Ishikawa (cell line): ENCODE measurements around the gene HIPK1.

Experiments
- CEBPB ChIP-seq: IDR thresholded peaks from 2 replicates; pipeline ENCODE4 v1.6.1; 2012
- EP300 ChIP-seq: IDR thresholded peaks from 2 replicates; pipeline ENCODE4 v1.6.1; 2012; ENCODE audit warnings: borderline replicate concordance
- NFIC ChIP-seq: IDR thresholded peaks from 2 replicates; pipeline ENCODE4 v1.6.1; 2012
- TAF1 ChIP-seq: IDR thresholded peaks from 2 replicates; pipeline ENCODE4 v1.6.1; 2012; ENCODE audit warnings: low read depth, mild to moderate bottlenecking
- TEAD4 ChIP-seq: IDR thresholded peaks from 2 replicates; pipeline ENCODE4 v1.6.1; 2012
- YY1 ChIP-seq: IDR thresholded peaks from 2 replicates; pipeline ENCODE4 v1.6.1; 2012; ENCODE audit warnings: low read depth
- ZBTB7A ChIP-seq: IDR thresholded peaks from 2 replicates; pipeline ENCODE4 v1.6.1; 2012; ENCODE audit warnings: low read depth
- TF ChIP-seq, protein P1 (sequence below): IDR thresholded peaks from 2 replicates; pipeline ENCODE4 v1.6.1; 2012; ENCODE audit warnings: low read depth, mild to moderate bottlenecking
- TF ChIP-seq, protein P2 (sequence below): IDR thresholded peaks from 2 replicates; pipeline ENCODE4 v1.6.1; 2012

DNA sequence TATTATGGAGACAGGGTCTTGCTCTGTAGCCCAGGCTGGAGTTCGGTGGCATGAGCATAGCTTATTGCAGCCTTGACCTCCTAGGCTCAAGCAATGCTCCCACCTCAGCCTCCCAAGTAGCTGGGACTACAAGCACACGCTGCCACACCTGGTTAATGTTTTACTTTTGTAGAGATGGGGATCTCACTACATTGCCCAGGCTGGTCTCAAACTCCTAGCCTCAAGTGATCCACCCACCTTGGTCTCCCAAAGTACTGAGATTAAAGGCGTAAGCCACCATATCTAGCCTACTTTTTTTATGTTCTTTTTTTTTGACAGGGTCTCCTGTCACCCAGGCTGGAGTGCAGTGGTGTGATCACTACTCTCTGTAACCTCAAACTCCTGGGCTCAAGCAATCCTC is 35.9 kb upstream of the HIPK1 start:
- TF ChIP-seq TAF1, result no peak
- TF ChIP-seq, protein P1, sequence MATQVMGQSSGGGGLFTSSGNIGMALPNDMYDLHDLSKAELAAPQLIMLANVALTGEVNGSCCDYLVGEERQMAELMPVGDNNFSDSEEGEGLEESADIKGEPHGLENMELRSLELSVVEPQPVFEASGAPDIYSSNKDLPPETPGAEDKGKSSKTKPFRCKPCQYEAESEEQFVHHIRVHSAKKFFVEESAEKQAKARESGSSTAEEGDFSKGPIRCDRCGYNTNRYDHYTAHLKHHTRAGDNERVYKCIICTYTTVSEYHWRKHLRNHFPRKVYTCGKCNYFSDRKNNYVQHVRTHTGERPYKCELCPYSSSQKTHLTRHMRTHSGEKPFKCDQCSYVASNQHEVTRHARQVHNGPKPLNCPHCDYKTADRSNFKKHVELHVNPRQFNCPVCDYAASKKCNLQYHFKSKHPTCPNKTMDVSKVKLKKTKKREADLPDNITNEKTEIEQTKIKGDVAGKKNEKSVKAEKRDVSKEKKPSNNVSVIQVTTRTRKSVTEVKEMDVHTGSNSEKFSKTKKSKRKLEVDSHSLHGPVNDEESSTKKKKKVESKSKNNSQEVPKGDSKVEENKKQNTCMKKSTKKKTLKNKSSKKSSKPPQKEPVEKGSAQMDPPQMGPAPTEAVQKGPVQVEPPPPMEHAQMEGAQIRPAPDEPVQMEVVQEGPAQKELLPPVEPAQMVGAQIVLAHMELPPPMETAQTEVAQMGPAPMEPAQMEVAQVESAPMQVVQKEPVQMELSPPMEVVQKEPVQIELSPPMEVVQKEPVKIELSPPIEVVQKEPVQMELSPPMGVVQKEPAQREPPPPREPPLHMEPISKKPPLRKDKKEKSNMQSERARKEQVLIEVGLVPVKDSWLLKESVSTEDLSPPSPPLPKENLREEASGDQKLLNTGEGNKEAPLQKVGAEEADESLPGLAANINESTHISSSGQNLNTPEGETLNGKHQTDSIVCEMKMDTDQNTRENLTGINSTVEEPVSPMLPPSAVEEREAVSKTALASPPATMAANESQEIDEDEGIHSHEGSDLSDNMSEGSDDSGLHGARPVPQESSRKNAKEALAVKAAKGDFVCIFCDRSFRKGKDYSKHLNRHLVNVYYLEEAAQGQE, result no peak
- no peak for TF ChIP-seq ZBTB7A
- TF ChIP-seq TEAD4, result no peak
- TF ChIP-seq, protein P2, sequence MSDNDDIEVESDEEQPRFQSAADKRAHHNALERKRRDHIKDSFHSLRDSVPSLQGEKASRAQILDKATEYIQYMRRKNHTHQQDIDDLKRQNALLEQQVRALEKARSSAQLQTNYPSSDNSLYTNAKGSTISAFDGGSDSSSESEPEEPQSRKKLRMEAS, result no peak
- TF ChIP-seq CEBPB, result no peak
- no peak for TF ChIP-seq NFIC
- TF ChIP-seq EP300, result no peak
- TF ChIP-seq YY1, result no peak
